Immature natural killer cell (primary cell): ENCODE measurements around the gene RRP36. TPM values are rescaled to one million over a fixed set of nuclear protein-coding genes. Genes with fewer than 3 reads are reported as not detected.

Source experiments
- DNase-seq, 3 donors: peaks; one replicate each; pipeline ENCODE4 v3.0.0; 2022; ENCODE audit warnings: mixed read lengths in 1 of 3
- H3K27ac Mint-ChIP-seq, 6 donors: one replicate each; pipeline ENCODE4 v1.8.0; 2020; ENCODE audit warnings: mixed read lengths in 6 of 6, mild to moderate bottlenecking in 5 of 6, inconsistent platforms in 4 of 6, moderate library complexity in 3 of 6
- H3K27me3 Mint-ChIP-seq, 3 donors: one replicate each; pipeline ENCODE4 v1.8.0; 2020 to 2021; ENCODE audit warnings: low read depth in 3 of 3, mild to moderate bottlenecking in 3 of 3, mixed read lengths in 3 of 3, moderate library complexity in 3 of 3, inconsistent platforms in 1 of 3
- H3K36me3 Mint-ChIP-seq, 3 donors: one replicate each; pipeline ENCODE4 v1.8.0; 2020; ENCODE audit warnings: mixed read lengths in 3 of 3, inconsistent platforms in 2 of 3, mild to moderate bottlenecking in 2 of 3
- H3K4me1 Mint-ChIP-seq, 2 donors: one replicate each; pipeline ENCODE4 v1.8.0; 2020; ENCODE audit warnings: inconsistent platforms in 2 of 2, mild to moderate bottlenecking in 2 of 2, mixed read lengths in 2 of 2, moderate library complexity in 1 of 2
- H3K4me3 Mint-ChIP-seq, 5 donors: one replicate each; pipeline ENCODE4 v1.8.0; 2020; ENCODE audit warnings: mild to moderate bottlenecking in 5 of 5, mixed read lengths in 5 of 5, inconsistent platforms in 3 of 5, moderate library complexity in 3 of 5
- H3K9me3 Mint-ChIP-seq, 6 donors: one replicate each; pipeline ENCODE4 v1.8.0; 2020; ENCODE audit warnings: mild to moderate bottlenecking in 6 of 6, mixed read lengths in 6 of 6, inconsistent platforms in 4 of 6, moderate library complexity in 3 of 6
- polyA plus RNA-seq, 3 donors: library from polyadenylated mRNA; unstranded; fragments of 300-500 nt; fragmentation: Illumina TruSeq; gene quantifications; one replicate each; pipeline ENCODE4 v1.2.3, GENCODE V29; 2021

RRP36 gene
- 10 to 100 TPM; 56.1 to 81.4 (median 78.9) TPM for polyA plus RNA-seq

GRCh38 chr6:43021270-43022047 lies at the start of gene RRP36:
Gene RRP36, plus strand, starts transcription at chr6:43021623. Its CDS starts 32 bp downstream, at chr6:43021655.
- H3K4me3 Mint-ChIP-seq = peak within 1 kb of the TSS; percentile 97 to 100 (median 99)
- H3K4me1 Mint-ChIP-seq = peaks cover 32 to 35% of the 10 kb centered on the region in 2 donors

GRCh38 chr6:42971746-42972327 lies 49.6 kb upstream of the RRP36 start:
- DNase-seq = no peak
- Mint-ChIP-seq H3K27ac (peak overlapping the region in 3 of 6 donors; percentile 25 to 45 (median 27)), H3K36me3 (peaks cover 0 to 2% (median 1%) of the 10 kb centered on the region in 3 donors), H3K9me3 (no peaks in the 10 kb centered on the region), H3K4me1 (peaks cover 11 to 12% of the 10 kb centered on the region in 2 donors), H3K27me3 (no peaks in the 10 kb centered on the region), H3K4me3 (no peak overlapping the region)

More at GRCh38 chr6:43021270-43022047, at the start of gene RRP36:
- DNase-seq = peak; percentile 58 to 62 (median 61)
- Mint-ChIP-seq H3K27ac (peak within 1 kb of the TSS; percentile 88 to 99 (median 92)), H3K36me3 (peaks cover 11 to 31% (median 16%) of the 10 kb centered on the region in 3 donors), H3K27me3 (no peaks in the 10 kb centered on the region), H3K9me3 (no peaks in the 10 kb centered on the region)

- Mint-ChIP-seq H3K27me3 (peaks cover under 1% of the 10 kb centered on the region in 3 donors), H3K9me3 (no peaks in the 10 kb centered on the region), H3K36me3 (peaks cover 0 to 4% (median 4%) of the 10 kb centered on the region in 3 donors), H3K4me1 (peaks cover 22 to 23% of the 10 kb centered on the region in 2 donors), H3K27ac (peak overlapping the region in 5 of 6 donors; percentile 12 to 86 (median 46)), H3K4me3 (no peak overlapping the region)
- DNase-seq = no peak
These were observed 47.5 kb upstream of the RRP36 start for GRCh38 chr6:42973926-42974325.

GRCh38 chr6:42974919-42975505 lies 46.4 kb upstream of the RRP36 start:
- Mint-ChIP-seq H3K4me1 (peaks cover 33% of the 10 kb centered on the region in 2 donors), H3K36me3 (peaks cover 0 to 4% (median 4%) of the 10 kb centered on the region in 3 donors), H3K9me3 (no peaks in the 10 kb centered on the region), H3K27me3 (peaks cover 3 to 8% (median 4%) of the 10 kb centered on the region in 3 donors), H3K4me3 (no peak overlapping the region), H3K27ac (peak overlapping the region in 1 of 6 donors; percentile 68)
- DNase-seq = no peak

- peaks cover 0 to 4% (median 4%) of the 10 kb centered on the region in 3 donors for H3K36me3 Mint-ChIP-seq
- H3K27ac Mint-ChIP-seq = peak overlapping the region; percentile 86 to 98 (median 92)
- no peaks in the 10 kb centered on the region for H3K9me3 Mint-ChIP-seq
- no peak for DNase-seq
- H3K4me3 Mint-ChIP-seq = peak overlapping the region; percentile 77 to 87 (median 85)
- peaks cover 35 to 44% of the 10 kb centered on the region in 2 donors for H3K4me1 Mint-ChIP-seq
- peaks cover 3 to 8% (median 6%) of the 10 kb centered on the region in 3 donors for H3K27me3 Mint-ChIP-seq
These were observed 43.0 kb upstream of the RRP36 start for GRCh38 chr6:42978487-42978838.

GRCh38 chr6:42978839-42979522 lies 42.4 kb upstream of the RRP36 start, which contains the start of gene PEX6:
Gene PEX6, minus strand, starts transcription at chr6:42979181. Its CDS starts 31 bp downstream, at chr6:42979150.
- Mint-ChIP-seq H3K27me3 (peaks cover 3 to 10% (median 6%) of the 10 kb centered on the region in 3 donors), H3K27ac (peak within 1 kb of the TSS; percentile 94 to 99 (median 98)), H3K4me3 (peak within 1 kb of the TSS; percentile 89 to 97 (median 96)), H3K9me3 (no peaks in the 10 kb centered on the region), H3K36me3 (peaks cover 0 to 4% (median 4%) of the 10 kb centered on the region in 3 donors), H3K4me1 (peaks cover 37 to 46% of the 10 kb centered on the region in 2 donors)
- peak; percentile 89 to 91 (median 90) for DNase-seq

- H3K4me1 Mint-ChIP-seq = peaks cover 40 to 50% of the 10 kb centered on the region in 2 donors
- H3K27me3 Mint-ChIP-seq = peaks cover 3 to 13% (median 6%) of the 10 kb centered on the region in 3 donors
- H3K4me3 Mint-ChIP-seq = peak overlapping the region; percentile 89 to 97 (median 96)
These were observed 41.8 kb upstream of the RRP36 start for GRCh38 chr6:42979523-42980177.

GRCh38 chr6:42981836-42982235 lies 39.6 kb upstream of the RRP36 start:
- Mint-ChIP-seq H3K9me3 (no peaks in the 10 kb centered on the region), H3K4me3 (peak overlapping the region in 1 of 5 donors; percentile 5), H3K4me1 (peaks cover 54 to 62% of the 10 kb centered on the region in 2 donors), H3K36me3 (peaks cover 0 to 2% (median 2%) of the 10 kb centered on the region in 3 donors), H3K27me3 (peaks cover 3 to 13% (median 6%) of the 10 kb centered on the region in 3 donors), H3K27ac (peak overlapping the region; percentile 3 to 93 (median 43))
- no peak for DNase-seq

More at GRCh38 chr6:42979523-42980177, 41.8 kb upstream of the RRP36 start:
- H3K36me3 Mint-ChIP-seq = peaks cover 0 to 4% (median 4%) of the 10 kb centered on the region in 3 donors
- peak overlapping the region; percentile 94 to 99 (median 97) for H3K27ac Mint-ChIP-seq
- no peak for DNase-seq
- H3K9me3 Mint-ChIP-seq = no peaks in the 10 kb centered on the region

GRCh38 chr6:42984001-42984923 lies 37.2 kb upstream of the RRP36 start, which contains the start of gene PPP2R5D:
Gene PPP2R5D, plus strand, starts transcription at chr6:42984570. Its CDS starts 108 bp downstream, at chr6:42984678.
- Mint-ChIP-seq H3K27ac (peak within 1 kb of the TSS; percentile 95 to 97 (median 96)), H3K4me1 (peaks cover 53 to 62% of the 10 kb centered on the region in 2 donors), H3K36me3 (peaks cover 0 to 7% (median 0%) of the 10 kb centered on the region in 3 donors), H3K9me3 (no peaks in the 10 kb centered on the region), H3K4me3 (peak within 1 kb of the TSS; percentile 83 to 91 (median 87)), H3K27me3 (peaks cover 0 to 9% (median 2%) of the 10 kb centered on the region in 3 donors)
- peak; percentile 97 to 98 (median 98) for DNase-seq

- peaks cover 0 to 5% (median 2%) of the 10 kb centered on the region in 3 donors for H3K27me3 Mint-ChIP-seq
- peaks cover 46 to 57% of the 10 kb centered on the region in 2 donors for H3K4me1 Mint-ChIP-seq
- H3K9me3 Mint-ChIP-seq = no peaks in the 10 kb centered on the region
- peak overlapping the region; percentile 77 to 90 (median 85) for H3K4me3 Mint-ChIP-seq
- no peak for DNase-seq
- peaks cover 0 to 7% (median under 1%) of the 10 kb centered on the region in 3 donors for H3K36me3 Mint-ChIP-seq
- H3K27ac Mint-ChIP-seq = peak overlapping the region; percentile 55 to 97 (median 91)
These were observed 36.4 kb upstream of the RRP36 start for GRCh38 chr6:42984924-42985475.
